K562 (cell line): ENCODE results near the gene PUS10. TPM values are rescaled to one million over a fixed set of nuclear protein-coding genes. Genes with fewer than 3 reads are reported as not detected.

Source experiments
- ARID4B ChIP-seq: sonication (generic); formaldehyde crosslinking; IDR thresholded peaks from 2 replicates; pipeline ENCODE4 v1.8.0; 2022; ENCODE audit warnings: mild to moderate bottlenecking, missing genetic modification reagents
- ESRRA ChIP-seq: fragments of 450-650 bp; IDR thresholded peaks from 2 replicates; pipeline ENCODE4 v1.6.1; 2014; ENCODE audit warnings: low read depth, mild to moderate bottlenecking, moderate library complexity, borderline replicate concordance
- FOXP1 ChIP-seq: sonication (generic); formaldehyde crosslinking; IDR thresholded peaks from 2 replicates; pipeline ENCODE4 v1.8.0; 2022; ENCODE audit warnings: mild to moderate bottlenecking, missing genetic modification reagents
- GMEB1 ChIP-seq: fragments of 250-450 bp; sonication (Bioruptor Pico); IDR thresholded peaks from 2 replicates; pipeline ENCODE4 v1.4.0; 2020; ENCODE audit warnings: mild to moderate bottlenecking
- HDGF ChIP-seq: fragments of 450-650 bp; IDR thresholded peaks from 2 replicates; pipeline ENCODE4 v1.6.1; 2016
- KDM4B ChIP-seq, 2 experiments: fragments of 450-650 bp in 1 of 2; sonication (generic) in 1 of 2; IDR thresholded peaks; 2 replicates each; pipeline ENCODE4 v1.6.1; 2016 to 2017; ENCODE audit warnings: borderline replicate concordance in 2 of 2, antibody characterized with exemption in 1 of 2, low read depth in 1 of 2, mild to moderate bottlenecking in 1 of 2
- KLF13 ChIP-seq: fragments of 450-650 bp; IDR thresholded peaks from 2 replicates; pipeline ENCODE4 v1.6.1; 2016; ENCODE audit warnings: missing genetic modification characterization, low read depth, mild to moderate bottlenecking, missing compliant biosample characterization, moderate library complexity, borderline replicate concordance
- NBN ChIP-seq: fragments of 450-650 bp; IDR thresholded peaks from 2 replicates; pipeline ENCODE4 v1.6.1; 2016; ENCODE audit warnings: low read depth, mild to moderate bottlenecking
- NFE2L1 ChIP-seq: fragments of 450-650 bp; IDR thresholded peaks from 2 replicates; pipeline ENCODE4 v1.6.1; 2016; ENCODE audit warnings: missing genetic modification characterization, low read depth, mild to moderate bottlenecking, missing compliant biosample characterization, moderate library complexity, borderline replicate concordance
- PTBP1 ChIP-seq: fragments of 200-400 bp; formaldehyde crosslinking; IDR thresholded peaks from 2 replicates; pipeline ENCODE4 v1.6.1; 2017; ENCODE audit warnings: low read depth, low read length
- RBBP5 ChIP-seq: fragments of 200-600 bp; sonication (generic); IDR thresholded peaks from 2 replicates; pipeline ENCODE4 v1.6.1; 2012; ENCODE audit warnings: borderline replicate concordance, mild to moderate bottlenecking, low read length, control low read depth, inconsistent platforms; ENCODE audit not compliant: insufficient read depth, poor library complexity, severe bottlenecking
- RBFOX2 ChIP-seq: fragments of 200-400 bp; formaldehyde crosslinking; IDR thresholded peaks from 2 replicates; pipeline ENCODE4 v1.6.1; 2017; ENCODE audit warnings: low read depth, mild to moderate bottlenecking, low read length, moderate library complexity
- SOX6 ChIP-seq: fragments of 450-650 bp; IDR thresholded peaks from 2 replicates; pipeline ENCODE4 v1.6.1; 2014; ENCODE audit warnings: mild to moderate bottlenecking
- TAF7 ChIP-seq: fragments of 450-650 bp; IDR thresholded peaks from 2 replicates; pipeline ENCODE4 v1.6.1; 2016; ENCODE audit warnings: missing genetic modification characterization, missing compliant biosample characterization
- TOE1 ChIP-seq, 2 experiments: fragments of 450-650 bp in 1 of 2; sonication (generic) in 1 of 2; formaldehyde crosslinking in 1 of 2; IDR thresholded peaks; 2 replicates each; pipeline versions ENCODE4 v1.7.1 to v1.8.0; 2016 to 2022; ENCODE audit warnings: borderline replicate concordance in 2 of 2, mild to moderate bottlenecking in 2 of 2, antibody characterized with exemption in 1 of 2, inconsistent platforms in 1 of 2, low read depth in 1 of 2, missing genetic modification reagents in 1 of 2, moderate library complexity in 1 of 2
- ZBTB33 ChIP-seq: sonication (generic); formaldehyde crosslinking; IDR thresholded peaks from 2 replicates; pipeline ENCODE4 v1.8.1; 2023; ENCODE audit warnings: mild to moderate bottlenecking, missing genetic modification reagents
- ZEB2 ChIP-seq: fragments of 450-650 bp; IDR thresholded peaks from 2 replicates; pipeline ENCODE4 v1.6.1; 2016
- ZNF324 ChIP-seq: fragments of 250-450 bp; sonication (Bioruptor Pico); IDR thresholded peaks from 2 replicates; pipeline ENCODE4 v1.4.0; 2020; ENCODE audit warnings: mild to moderate bottlenecking
- ZNF695 ChIP-seq: fragments of 450-650 bp; formaldehyde crosslinking; IDR thresholded peaks from 2 replicates; pipeline ENCODE4 v1.4.0; 2020; ENCODE audit warnings: mild to moderate bottlenecking, moderate library complexity
- polyA plus RNA-seq, 8 experiments: library from polyadenylated mRNA; depleted of rRNA in 4 of 8; stranded (reverse) in 5 of 8; unstranded in 3 of 8; fragments of >200 nt; fragmentation: Nextera tagmentation in 2 of 8; fragmentation: Illumina TruSeq in 1 of 8; extraction: Ambion mirVana in 2 of 8; extraction: Trizol in 1 of 8; gene quantifications; 2 replicates each; pipeline versions ENCODE4 v1.2.1 to v1.2.3, GENCODE V29; 2011 to 2014; ENCODE audit warnings: inconsistent platforms in 1 of 8, missing spikeins in 1 of 8
- total RNA-seq, 7 experiments: library from RNA; depleted of rRNA in 6 of 7; stranded (reverse); fragments of >200 nt in 6 of 7; fragmentation: Illumina TruSeq in 2 of 7; extraction: Trizol in 2 of 7; gene quantifications; 2 replicates each; pipeline versions ENCODE4 v1.2.1 to v1.2.3, GENCODE V29; 2011 to 2021; ENCODE audit warnings: low replicate concordance in 1 of 7

The PUS10 gene
- total and polyA plus RNA-seq, 9 of the 15 experiments (the other 6 are each of a cell fraction or from before 2014, with no cell fraction given), result 5.0 to 10.7 (median 7.6) TPM

GRCh38 chr2:61017556-61018317 lies at the start of gene PUS10, which contains the start of gene PEX13 (continued):
- TF ChIP-seq ARID4B (CRISPR knock-in tag) (peak; percentile 83; the same call in 1 of the 2 replicates), ZEB2 (no peak), ZBTB33 (CRISPR knock-in tag) (no peak), RBFOX2 (peak; percentile 89), GMEB1 (CRISPR knock-in tag) (peak; percentile 81), ZNF324 (CRISPR knock-in tag) (no peak), SOX6 (peak; percentile 4; the same call in 1 of the 2 replicates), RBBP5 (peak; percentile 86), KLF13 (tag) (peak; percentile 93), TAF7 (tag) (no peak), ZNF695 (CRISPR knock-in tag) (no peak), TOE1 (IDR thresholded peaks at IDR 0.05; ENCODE audit: borderline replicate concordance) (peak; percentile 96), TOE1 (CRISPR knock-in tag; IDR thresholded peaks at IDR 0.05; ENCODE audit: borderline replicate concordance, low read depth) (no peak), NFE2L1 (tag) (no peak), ESRRA (no peak), HDGF (no peak), NBN (no peak), FOXP1 (no peak; the same call in 1 of the 2 replicates), PTBP1 (no peak), KDM4B (IDR thresholded peaks at IDR 0.05; ENCODE audit: borderline replicate concordance in 2 of 2, low read depth in 1 of 2) (no peak)
